DLD1 (cell line): ENCODE measurements around the gene FOXP1.

Experiments used
- in situ Hi-C: cut with HindIII; loops from 2 replicates; pipeline ENCODE4 v1.10.0; 2017; ENCODE audit warnings: low sequenced_read_pairs

The FOXP1 gene

DNA sequence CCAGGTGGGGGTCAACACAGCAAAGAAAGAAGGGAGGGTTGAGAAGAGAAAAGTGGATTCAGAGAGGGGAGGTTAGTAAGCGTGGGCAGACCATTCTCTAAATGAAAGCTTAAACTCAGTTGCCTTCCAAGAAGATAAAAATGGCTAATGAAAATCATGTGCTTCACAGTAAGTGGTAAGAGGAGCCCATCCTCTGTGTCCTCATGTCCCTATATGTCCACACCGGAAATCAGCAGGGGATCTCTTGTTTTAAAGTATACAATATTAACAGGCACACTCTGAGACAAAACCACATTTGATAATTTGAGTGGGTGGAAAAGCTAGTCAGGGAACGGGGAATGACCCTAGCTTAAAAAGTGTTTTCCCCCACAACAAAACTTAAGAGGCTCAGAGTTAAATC, 4.4 kb upstream of the FOXP1 start:
- in situ Hi-C loops, result no loop called here

DNA sequence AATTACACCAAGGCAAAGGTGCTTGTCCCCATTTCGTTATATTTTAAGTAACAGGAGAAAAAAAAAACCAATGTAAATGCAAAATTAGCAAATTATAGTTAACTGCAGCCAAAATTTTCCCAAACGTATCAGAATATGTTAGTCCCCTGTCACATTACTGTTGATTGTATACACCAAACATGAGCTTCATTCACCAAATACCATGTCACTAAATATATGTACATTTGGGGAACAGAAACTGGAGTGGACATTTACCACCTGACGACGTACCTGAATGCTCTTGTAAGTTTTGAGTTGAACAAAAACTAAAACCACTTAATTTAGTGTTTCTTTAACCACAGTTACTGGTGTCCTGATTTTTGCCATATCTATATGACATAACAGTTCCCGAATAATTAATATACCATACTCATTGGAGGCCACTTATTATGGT, 3.3 kb upstream of the FOXP1 start:
- in situ Hi-C loops, result no loop called here

DNA sequence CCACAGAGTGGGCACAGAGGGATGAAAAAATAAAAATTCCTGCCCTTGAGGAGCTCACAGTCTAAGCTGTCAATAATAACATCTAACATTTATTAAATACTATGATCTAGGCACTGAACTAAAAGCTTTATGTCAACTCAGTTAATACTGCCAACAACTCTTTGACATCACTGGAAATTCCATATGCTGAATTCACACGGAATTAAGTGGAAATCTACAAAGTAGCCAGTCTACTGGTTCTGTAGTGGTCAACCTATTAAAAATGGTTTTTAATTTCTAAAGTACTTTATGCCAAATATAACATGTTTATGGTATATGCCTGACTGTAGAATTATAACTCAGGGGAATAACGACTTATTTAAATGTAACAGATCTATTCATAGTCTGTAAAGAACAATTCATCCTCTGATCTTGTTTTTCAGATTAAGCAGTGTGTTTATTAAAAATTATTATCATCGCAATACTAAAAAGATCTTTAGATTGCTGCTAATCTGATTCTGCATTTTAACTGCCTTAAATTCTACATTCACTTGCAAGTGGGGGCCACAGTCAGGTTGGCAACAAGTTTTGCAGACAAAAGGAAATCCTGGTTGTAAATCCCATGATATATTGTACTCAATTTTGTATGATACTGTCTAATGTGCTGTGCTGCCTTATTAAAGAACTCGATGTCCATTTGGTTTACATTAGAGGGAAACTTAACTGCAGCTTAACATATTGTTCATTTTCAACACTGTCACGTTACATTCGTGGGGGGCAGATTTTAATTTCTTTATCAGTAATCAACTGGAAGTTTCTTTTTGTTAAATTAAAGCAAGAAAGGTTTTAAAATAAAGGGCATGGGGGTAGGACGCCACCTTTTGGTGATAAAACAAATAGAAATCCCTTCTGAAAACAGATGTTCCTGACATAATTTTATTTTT, 2.6 kb upstream of the FOXP1 start:
- in situ Hi-C loops, result no loop called here

DNA sequence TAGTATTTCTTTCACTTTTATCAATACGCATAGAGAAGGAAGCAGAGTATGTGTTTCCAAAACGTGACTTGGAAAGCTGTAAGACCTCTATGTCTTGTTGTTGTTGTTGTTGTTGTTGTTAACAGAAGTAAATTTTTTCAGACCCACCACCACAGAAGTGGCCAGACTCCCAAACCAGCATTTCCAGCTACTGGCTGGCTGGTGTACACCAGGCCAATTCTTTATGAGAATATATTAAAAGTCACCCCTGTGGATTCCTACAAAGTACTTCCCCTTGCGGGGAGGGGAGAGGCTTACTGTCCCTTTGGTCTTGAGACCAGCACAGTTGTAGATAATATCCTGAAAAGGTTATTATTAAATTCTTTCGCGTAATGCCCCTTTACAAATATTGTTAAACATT, 1.6 kb upstream of the FOXP1 start:
- in situ Hi-C loops, result no loop called here

DNA sequence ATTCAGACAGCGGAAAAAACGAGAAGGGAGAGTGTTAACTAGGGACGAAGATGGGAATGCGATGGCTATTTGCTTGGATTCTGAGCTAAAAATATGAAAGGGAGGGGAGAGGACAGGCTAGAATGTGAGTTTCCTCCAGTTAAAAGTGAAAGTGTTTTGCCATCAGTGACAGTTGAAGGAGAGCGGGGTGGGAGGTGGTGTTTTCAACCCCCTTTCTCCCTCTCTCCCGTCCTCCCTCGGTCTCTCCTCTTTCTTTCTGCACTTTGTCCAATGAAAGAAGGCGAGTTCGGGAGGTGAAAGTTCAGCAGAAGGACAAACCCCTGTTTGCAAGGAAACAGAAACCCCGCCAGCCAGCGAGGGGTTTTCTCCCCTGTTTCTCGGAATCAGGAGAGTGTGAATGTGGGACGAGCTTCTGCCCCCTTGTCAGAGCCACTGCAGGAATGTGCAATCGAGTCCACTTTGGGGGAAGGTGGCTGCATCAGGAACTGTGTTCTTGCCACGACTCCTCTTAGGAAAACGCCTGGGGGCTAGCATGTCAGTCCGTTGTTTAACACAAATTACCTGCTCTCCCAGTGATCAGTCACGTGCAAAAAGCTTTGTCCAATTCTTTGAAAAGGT, 975 bp upstream of the FOXP1 start:
- in situ Hi-C loops, result no loop called here

DNA sequence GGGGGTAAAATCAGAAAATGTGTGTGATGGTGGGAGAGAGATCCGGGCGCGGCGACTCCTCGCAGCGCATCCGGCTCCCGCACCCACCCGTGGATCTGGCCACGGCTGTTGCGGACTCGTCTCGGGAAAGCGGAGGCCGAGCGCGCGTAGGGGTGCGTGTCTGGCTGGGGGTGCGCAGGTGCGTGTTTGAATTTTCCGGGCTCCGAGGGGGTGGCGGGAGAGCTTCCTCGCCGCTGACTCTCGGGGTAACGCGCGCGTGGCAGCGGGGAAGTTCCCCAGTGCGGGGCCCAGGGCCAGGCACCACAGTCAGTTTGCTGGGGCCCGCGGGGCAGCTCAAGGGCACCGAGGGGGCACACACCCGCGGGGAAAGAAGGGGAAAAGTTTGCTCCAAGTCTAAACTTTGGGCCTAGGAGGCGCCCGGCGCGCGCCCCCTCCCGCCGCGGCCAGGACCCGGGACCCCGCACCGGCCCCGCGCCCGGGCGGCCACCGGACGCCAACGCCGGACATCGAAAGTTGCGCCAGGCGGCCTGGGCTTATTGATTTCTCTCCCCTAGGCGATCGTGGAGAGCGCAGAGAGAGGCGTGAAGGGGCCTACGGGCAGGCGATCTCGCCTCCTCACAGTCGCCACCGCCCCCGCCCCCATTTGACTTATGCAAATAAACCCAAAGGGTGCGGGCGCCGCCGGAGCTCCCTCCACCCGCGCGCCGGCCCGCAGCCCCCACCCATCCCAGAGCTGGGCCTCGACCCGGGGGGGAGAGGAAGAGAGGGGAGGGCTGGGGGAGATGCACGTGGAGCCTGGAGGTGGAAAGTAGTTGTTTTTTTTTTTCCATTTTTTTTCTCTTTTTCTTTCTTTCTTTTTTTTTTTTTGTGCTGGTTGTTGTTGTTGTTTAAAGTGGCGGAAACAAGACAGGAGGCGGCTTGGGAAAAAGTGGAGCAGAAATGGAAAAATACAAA, 639 bp downstream of the FOXP1 start:
- in situ Hi-C loops, result no loop called here

DNA sequence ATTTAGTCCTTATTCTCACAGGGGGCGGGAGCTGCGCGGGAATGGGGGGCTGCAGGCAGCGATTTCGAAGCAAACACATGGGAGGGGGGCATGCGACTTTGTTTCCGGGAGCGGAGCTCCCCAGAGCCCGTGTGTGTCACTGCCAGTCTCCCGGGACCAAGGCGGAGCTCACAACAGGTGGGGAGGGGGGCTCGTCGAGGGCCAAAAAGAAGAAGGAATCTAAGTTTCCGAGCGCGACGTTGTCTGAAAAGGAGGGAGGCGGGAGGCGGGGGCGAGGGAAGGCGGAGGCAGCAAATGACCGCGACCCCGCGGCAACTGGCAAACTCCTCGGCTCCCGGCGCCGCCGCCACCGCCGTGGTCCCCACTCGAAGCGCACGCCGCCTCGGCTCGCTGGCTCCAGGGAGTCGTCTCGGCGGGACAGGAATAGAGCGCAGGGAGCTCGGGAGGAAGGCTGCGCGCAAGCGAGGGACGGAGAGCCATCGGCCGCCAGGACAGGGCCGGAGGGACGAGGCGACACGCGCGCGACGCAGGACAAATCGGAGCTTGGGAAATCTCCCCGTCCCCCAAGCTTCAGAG, 1.4 kb downstream of the FOXP1 start:
- in situ Hi-C loops, result no loop called here

DNA sequence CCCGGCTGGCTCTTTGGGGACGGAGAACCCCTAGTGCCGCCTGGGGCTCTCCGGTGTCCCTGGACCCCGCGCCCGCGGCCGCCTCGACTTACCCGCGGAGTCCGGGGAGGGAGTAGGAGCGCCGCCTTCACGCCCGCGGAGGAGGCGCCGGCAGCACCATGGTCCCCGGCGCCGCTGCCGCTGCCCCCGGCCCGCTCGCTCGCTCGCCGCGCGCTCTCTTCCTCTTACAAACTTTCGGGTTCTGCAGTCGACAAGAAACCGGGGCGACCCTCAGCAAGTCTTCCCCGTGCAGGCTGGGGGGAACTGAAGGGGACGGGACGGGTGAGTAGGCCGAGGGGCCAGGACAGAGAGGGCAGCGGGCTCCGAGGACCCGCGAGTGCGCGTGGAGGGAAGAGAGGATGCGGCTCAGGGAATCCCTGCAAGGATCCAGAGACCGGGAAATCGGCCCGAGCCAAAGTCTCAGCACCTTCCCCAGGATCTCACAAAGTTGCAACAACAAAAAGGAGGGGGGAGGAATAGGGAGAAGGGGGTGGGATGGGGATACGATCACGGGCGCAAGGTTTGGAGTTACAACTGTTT, 2.0 kb downstream of the FOXP1 start:
- in situ Hi-C loops, result no loop called here

DNA sequence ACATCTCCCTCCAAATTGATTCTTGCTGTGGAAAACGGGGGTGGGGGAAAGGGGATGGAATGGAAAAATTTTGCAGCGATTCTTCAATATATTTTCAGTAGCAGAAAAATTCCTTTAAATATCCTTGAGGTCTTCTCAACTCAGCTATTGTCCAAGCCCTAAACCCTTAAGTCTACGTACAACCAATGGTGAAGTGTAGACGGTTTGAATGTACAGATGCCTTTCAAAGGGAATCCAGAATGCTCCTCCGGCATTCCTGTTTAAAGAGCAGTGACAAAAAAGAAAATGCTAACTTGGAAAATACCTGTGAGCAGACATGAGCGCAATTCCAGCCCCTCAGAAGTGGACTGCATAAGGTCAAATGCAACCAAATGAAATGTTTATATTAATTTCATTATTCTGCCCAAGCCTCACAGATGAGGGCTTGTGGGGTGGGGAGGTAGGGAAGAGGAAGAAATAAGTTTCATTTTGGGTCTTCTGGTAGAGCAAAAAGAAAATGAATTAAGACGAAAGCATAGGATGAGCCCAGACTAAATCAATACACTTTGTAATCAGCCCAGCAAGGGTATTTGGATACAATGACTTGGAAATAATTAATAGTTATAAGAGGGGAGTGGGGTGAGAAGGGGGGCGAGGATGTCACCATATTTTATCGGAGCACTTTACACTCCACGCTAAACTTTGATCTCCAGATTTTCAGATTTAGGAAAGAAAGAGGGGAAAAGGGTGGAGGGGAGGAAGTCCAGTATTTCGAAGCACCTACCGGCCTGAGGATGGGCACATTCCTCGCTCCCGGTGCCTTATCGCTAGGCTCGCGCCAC, 2.7 kb downstream of the FOXP1 start:
- in situ Hi-C loops, result no loop called here

DNA sequence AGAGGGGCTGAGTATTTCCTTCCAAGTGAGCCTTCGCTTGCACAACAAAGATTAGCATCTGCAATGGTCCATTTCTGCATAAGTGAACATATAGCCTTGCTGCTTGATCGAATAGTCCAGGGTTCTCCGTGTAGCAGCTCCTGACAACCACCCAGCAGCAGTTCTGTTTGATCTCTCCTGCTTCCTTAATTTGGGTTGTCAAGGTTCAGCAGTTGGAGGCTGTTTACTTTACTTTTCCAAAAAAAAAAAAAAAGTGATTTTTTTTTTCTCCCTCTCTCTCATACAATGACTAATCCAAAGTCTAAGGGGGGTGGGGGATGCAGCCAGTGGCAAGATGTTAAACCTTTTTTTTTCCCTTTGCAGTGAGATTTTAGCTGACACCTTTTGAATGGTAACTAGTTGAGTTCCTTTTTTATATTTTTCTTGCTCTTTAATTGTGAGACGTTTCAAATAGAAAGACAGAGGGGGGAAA, 3.6 kb downstream of the FOXP1 start:
- in situ Hi-C loops, result no loop called here

DNA sequence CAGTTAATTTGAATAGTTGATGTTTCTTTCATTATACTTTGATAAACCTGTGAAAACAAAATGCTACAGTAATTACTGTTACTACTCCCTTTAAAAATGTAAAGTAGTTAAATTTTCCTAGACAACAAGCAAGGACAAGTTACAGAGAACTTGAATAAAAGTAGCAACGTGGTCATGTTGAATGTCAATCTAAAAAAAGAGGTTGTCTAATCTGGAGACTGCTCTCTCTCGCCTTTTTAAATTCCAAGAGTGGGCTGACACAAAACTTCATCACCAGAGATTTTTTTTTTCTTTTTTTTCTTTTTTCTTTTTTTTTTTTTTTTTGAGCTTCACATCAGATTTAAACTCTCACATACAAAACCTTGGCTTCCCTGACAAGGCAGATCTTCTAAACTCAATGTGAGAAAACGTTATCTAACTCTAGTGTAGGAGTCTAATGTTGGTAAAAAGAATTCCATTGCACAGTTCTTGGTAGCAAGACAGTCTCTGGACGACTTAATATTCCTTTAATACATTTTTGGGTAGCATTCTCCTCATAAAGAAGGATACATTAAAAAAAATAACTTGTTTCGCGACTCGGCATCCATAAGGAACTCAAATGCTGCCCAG, 4.1 kb downstream of the FOXP1 start:
- in situ Hi-C loops, result no loop called here

DNA sequence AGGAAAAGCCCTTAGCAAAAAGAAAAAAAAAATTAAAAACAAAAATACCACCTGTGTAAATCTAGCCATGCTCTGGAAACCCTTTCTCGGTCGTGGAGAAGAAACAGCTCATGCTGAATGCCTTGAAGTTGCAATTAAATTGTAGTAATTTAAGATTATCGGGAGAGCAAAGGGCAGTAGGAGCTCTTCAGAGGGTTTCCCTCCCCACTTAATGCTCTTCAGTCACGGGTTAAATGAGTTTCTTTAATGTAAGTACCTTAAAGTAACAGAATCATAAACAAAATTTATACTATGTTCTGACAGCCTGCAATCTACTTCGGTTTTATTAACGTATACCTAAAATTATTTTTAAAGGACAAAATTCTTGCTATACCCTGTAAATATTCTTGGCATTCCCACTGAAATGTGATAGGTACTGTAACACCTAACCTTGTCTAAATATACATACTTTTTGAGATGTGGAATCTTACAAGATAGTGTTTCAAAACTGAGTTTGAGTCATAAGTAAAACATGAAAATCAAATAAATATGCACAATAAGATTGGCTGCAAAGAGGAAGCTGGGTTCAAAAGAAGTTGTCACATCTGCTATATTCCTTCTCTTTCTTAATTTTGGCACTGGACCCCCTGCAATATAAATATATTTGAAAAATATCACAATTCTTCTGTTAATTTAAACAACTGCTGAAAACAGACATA, 5.3 kb downstream of the FOXP1 start:
- in situ Hi-C loops, result no loop called here

DNA sequence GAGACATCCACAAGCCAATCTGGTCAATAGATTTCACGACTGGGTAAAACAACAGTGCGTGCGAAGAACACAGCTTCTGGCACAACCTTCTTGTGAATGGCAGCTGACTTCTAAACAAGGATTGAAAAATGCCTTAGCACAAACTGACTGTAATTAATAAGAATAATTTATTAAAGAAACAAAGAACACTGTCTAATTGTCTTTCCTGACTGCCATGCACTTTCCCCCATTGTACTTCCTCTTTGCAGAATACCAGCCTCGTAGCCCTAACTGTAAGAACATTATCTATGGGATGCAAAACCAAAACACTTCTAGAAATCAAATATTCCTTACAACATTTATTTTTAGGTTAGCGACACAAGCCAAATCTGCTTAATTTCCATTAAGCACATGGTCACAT, 6.5 kb downstream of the FOXP1 start:
- in situ Hi-C loops, result no loop called here

DNA sequence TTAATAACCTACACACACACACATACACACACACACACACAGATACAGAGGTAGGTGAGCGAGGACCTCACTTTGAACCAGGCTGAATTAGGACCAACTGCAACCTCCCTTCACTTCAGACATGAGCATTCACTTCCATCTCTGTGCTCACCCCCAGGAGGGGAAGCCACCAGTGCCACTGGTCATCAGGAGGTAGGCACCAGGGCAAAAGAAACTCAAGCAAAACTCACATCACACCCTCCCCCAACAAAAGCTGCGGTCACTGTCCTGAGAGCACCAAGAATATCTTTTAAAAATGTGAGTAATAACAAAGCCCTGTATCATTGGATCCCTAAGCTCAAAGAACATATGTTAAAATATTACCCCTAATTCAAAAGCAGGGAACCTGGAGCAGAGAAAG, 8.1 kb downstream of the FOXP1 start:
- in situ Hi-C loops, result no loop called here

DNA sequence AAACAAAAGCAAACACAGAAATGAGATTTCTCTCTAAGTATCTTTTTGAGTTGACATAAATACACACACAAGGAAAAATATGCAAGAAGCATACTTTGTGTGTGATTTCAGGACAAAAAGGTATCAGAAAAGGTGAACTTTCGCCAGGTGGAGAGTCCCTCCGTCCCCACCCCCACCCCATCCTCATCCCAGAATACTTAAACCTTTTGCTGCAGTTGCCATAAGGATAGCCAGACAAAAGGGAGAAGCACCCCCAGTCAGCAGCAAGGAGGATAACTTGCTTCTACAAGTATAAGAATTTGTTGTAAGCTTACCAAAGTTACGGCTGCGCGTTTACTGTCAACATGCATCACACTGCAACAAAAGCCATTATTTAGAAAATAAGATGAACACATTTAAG, 10.3 kb downstream of the FOXP1 start:
- in situ Hi-C loops, result no loop called here

DNA sequence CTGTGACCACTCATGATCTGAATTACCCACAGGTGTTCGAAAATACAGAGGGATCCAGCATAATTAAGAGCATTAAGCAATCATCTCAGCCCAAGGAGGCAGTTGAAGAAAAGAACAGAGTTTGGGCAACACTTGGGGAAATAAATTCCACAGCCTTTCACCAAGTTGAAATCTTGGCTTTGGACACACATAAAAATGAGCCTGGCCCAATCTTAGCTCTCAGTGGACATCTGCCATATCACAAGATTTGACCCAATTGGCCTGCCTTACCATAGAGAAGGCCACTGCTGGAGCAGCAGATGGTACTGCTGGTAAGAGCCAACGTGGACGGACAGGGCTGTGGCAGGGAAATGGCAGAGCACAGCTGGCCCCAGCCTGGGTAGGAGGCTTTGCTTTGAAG, 13.0 kb downstream of the FOXP1 start:
- in situ Hi-C loops, result no loop called here

DNA sequence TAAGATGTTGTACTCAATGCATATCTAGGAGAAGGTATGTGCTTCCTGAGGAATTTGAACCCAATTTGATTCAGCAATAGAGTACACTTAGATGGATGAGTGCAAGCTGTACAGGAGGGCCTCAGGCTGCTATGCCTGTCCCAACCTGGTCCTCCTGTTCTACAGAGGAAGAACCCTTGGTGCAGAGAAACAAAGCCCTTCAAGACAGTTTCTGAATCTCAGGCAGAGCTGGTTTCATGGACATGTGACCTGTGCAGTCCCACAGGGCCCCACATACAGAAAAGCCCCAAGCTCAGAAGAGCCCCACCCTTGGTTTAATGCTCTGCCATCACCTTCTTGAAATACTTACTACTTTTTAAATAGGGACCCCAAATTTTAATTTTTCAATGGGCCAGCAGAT, 15.3 kb downstream of the FOXP1 start:
- in situ Hi-C loops, result no loop called here

DNA sequence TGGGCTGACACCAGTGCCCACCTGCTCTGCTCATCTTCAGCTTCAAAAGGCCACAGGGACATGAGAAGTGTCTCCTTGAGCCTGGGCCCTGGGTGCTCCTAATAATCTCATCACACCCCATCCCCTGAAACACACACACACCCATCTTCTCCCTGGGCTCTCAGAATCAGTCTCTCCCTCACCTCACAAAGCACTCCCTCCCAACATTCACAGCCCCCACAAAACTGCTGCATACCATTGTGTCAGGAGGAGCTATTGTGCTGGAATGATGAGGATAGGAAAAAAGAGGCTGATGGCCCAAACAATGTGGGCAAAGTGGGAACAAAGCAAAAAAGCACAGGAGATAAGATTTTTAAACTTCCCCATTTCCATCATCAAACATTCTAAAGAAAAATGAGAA, 16.8 kb downstream of the FOXP1 start:
- in situ Hi-C loops, result no loop called here

DNA sequence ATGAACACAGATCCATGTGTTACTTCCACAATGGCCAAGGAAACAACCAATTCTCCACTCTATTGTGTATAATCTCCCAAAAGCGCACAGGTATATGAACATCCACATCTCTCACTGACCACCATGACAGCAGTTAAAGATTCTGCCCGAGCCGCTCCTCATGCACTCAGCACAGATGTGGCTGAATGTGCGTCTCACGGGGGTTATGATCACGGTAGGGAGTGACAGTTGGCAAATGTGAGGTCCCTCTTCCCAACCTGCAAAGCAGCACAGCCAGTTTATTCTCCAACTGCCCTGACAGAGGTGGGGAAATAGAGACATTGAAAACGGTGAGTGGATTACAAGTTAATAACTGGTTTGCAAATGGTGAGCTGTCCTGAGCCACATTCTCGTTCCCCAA, 17.6 kb downstream of the FOXP1 start:
- in situ Hi-C loops, result no loop called here
